DND-41 (cell line): ENCODE measurements around the gene CTIF.
"Not testable (repeated sequence)": the region's sequence is repeated elsewhere in the genome, so short reads cannot be mapped to it uniquely, and the experiment has no call there.

ENCODE experiments used
- ATAC-seq: fragments of 200-7000 bp; cut with Tn5 transposase; 3 replicates; pipeline ENCODE4 v1.9.1; 2021; ENCODE audit warnings: low read depth; ENCODE audit not compliant: insufficient read depth
- DNase-seq: peaks from one replicate; pipeline ENCODE4 v3.0.0-alpha.2; 2020
- H2AFZ ChIP-seq: 2 replicates; pipeline ENCODE4 v1.6.0; 2012; ENCODE audit warnings: low read depth, low read length
- H3K27ac ChIP-seq: 2 replicates; pipeline ENCODE4 v1.5.1; 2012; ENCODE audit warnings: low read length, inconsistent platforms
- H3K27me3 ChIP-seq: fragments of 200-600 bp; sonication (generic); 2 replicates; pipeline ENCODE4 v1.6.0; 2012; ENCODE audit warnings: low read length, mild to moderate bottlenecking, inconsistent platforms; ENCODE audit not compliant: insufficient read depth, poor library complexity
- H3K36me3 ChIP-seq: 2 replicates; pipeline ENCODE4 v1.5.1; 2012; ENCODE audit warnings: low read length, inconsistent platforms; ENCODE audit not compliant: insufficient read depth
- H3K4me1 ChIP-seq: 2 replicates; pipeline ENCODE4 v1.5.1; 2012; ENCODE audit warnings: mild to moderate bottlenecking, low read length; ENCODE audit not compliant: insufficient read depth
- H3K4me2 ChIP-seq: 2 replicates; pipeline ENCODE4 v1.6.0; 2012; ENCODE audit warnings: mild to moderate bottlenecking, moderate library complexity, low read length, inconsistent platforms; ENCODE audit not compliant: insufficient read depth
- H3K4me3 ChIP-seq, 2 experiments: fragments of 200-600 bp in 1 of 2; shearing (Covaris generic) in 1 of 2; 2 replicates each; pipeline ENCODE4 v1.5.1; 2012 to 2016; ENCODE audit warnings: inconsistent platforms in 2 of 2, low read length in 2 of 2, mild to moderate bottlenecking in 2 of 2, low read depth in 1 of 2, moderate library complexity in 1 of 2
- H3K79me2 ChIP-seq: 2 replicates; pipeline ENCODE4 v1.6.0; 2012; ENCODE audit warnings: low read length, inconsistent platforms; ENCODE audit not compliant: insufficient read depth
- H3K9ac ChIP-seq: 2 replicates; pipeline ENCODE4 v1.6.0; 2012; ENCODE audit warnings: low read depth, mild to moderate bottlenecking, inconsistent platforms, low read length, moderate library complexity
- H3K9me3 ChIP-seq: 2 replicates; pipeline ENCODE4 v1.5.1; 2012; ENCODE audit warnings: low read length, moderate library complexity, mild to moderate bottlenecking, inconsistent platforms; ENCODE audit not compliant: insufficient read depth, severe bottlenecking
- H4K20me1 ChIP-seq: 2 replicates; pipeline ENCODE4 v1.6.0; 2012; ENCODE audit warnings: low read length; ENCODE audit not compliant: insufficient read depth
- CTCF ChIP-seq: IDR thresholded peaks from 2 replicates; pipeline ENCODE4 v1.5.1; 2012; ENCODE audit warnings: borderline replicate concordance, low read length, moderate library complexity, mild to moderate bottlenecking; ENCODE audit not compliant: poor library complexity, severe bottlenecking; ENCODE audit errors: extremely low read depth
- EZH2 ChIP-seq: IDR thresholded peaks from 3 replicates; pipeline ENCODE4 v1.6.1; 2012; ENCODE audit warnings: borderline replicate concordance, low read depth, mild to moderate bottlenecking, moderate library complexity, low read length, inconsistent platforms; ENCODE audit not compliant: severe bottlenecking

CTIF gene

GRCh38 chr18:48868468-48869466 is 329.9 kb downstream of the CTIF start:
- no peak for TF ChIP-seq CTCF
- no peak for TF ChIP-seq EZH2
- H3K4me1 ChIP-seq: no peaks in the 10 kb centered on the region
- H2AFZ ChIP-seq: no peak overlapping the region
- no peaks in the 10 kb centered on the region for H3K27me3 ChIP-seq
- H3K4me3 ChIP-seq: no peak overlapping the region
- H3K27ac ChIP-seq: no peak overlapping the region
- H3K36me3 ChIP-seq: no peaks in the 10 kb centered on the region
- H3K4me2 ChIP-seq: no peak overlapping the region
- no peaks in the 10 kb centered on the region for H4K20me1 ChIP-seq
- DNase-seq: no peak
- no peaks in the 10 kb centered on the region for H3K79me2 ChIP-seq
- H3K9ac ChIP-seq: no peak overlapping the region
- no peak for ATAC-seq
- no peaks in the 10 kb centered on the region for H3K9me3 ChIP-seq

DNA sequence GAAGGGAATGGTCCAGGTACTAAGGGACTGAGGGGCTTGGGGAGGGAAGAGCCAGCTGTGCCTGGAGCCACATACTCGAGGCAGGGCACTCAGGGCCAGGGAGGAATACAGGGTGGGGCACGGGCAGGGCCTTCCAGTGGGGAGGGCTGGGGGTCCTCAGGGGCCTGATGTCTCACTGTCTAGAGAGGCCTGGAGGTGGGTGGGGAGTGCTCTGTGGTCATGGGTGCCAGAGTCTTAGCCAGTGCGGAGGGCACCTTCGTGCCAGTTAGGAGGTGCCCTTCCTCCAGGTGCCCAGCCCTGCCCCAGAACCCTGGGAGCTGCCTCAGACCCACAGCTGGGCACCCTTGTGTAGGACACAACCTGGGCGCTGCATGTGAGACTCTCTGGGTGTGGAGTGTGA is 330.8 kb downstream of the CTIF start:
- no peaks in the 10 kb centered on the region for H3K27me3 ChIP-seq
- no peaks in the 10 kb centered on the region for H3K36me3 ChIP-seq
- no peak for TF ChIP-seq EZH2
- no peak for TF ChIP-seq CTCF
- H4K20me1 ChIP-seq: no peaks in the 10 kb centered on the region
- no peak overlapping the region for H3K9ac ChIP-seq
- ATAC-seq (no peak), DNase-seq (no peak)
- H2AFZ ChIP-seq: no peak overlapping the region
- H3K4me1 ChIP-seq: no peaks in the 10 kb centered on the region
- H3K4me3 ChIP-seq: no peak overlapping the region
- H3K79me2 ChIP-seq: no peaks in the 10 kb centered on the region
- H3K9me3 ChIP-seq: no peaks in the 10 kb centered on the region
- H3K27ac ChIP-seq: no peak overlapping the region
- H3K4me2 ChIP-seq: no peak overlapping the region

GRCh38 chr18:48870926-48871325 is 332.1 kb downstream of the CTIF start:
- not testable (repeated sequence) for H3K4me2 ChIP-seq, H3K27me3 ChIP-seq, H3K4me3 ChIP-seq, H3K9me3 ChIP-seq, ATAC-seq, H4K20me1 ChIP-seq, H2AFZ ChIP-seq, H3K27ac ChIP-seq, H3K4me1 ChIP-seq, DNase-seq, H3K79me2 ChIP-seq, H3K36me3 ChIP-seq, H3K9ac ChIP-seq

DNA sequence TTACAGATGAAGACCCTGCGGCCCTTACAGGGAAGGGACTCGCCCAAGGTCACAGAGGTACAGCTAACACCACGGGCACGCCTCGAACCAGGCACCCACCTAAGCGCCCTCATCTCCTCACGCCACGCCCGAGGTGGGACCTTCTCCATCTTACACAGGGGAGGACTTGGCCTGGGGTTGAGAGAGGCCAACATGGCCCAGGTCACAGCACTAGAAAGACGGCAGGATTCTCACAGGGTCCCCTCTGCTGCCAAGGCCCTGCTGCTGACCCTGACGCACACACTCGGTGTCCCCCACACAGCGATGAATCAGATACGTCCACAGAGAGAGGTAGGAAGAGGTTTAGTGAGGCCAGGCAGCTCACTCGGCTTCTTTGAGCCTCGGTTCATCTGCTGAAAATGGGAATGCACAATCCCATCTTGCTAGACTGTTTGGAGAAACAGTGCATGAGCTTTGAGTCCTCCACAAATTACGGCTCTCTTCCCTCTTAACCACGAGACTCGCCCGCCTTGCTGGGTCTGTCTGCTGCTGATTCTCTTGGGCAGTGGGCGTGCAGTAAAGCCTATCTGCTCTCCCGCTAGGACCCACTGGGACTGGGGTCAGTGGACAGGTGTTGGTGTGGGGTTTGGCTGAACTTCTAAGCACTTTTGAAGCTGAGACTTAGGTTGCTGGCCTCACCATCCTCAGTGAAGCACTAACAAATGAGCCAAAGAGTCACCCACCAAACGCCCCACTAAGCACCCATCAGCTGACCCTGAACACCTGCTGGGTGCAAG is 332.7 kb downstream of the CTIF start:
- Histone ChIP-seq H3K27me3 (no peaks in the 10 kb centered on the region), H3K79me2 (no peaks in the 10 kb centered on the region), H3K4me2 (no peak overlapping the region), H4K20me1 (no peaks in the 10 kb centered on the region), H2AFZ (no peak overlapping the region), H3K9ac (no peak overlapping the region), H3K4me3 (no peak overlapping the region), H3K4me1 (no peaks in the 10 kb centered on the region), H3K36me3 (no peaks in the 10 kb centered on the region), H3K27ac (no peak overlapping the region), H3K9me3 (no peaks in the 10 kb centered on the region)
- DNase-seq (no peak), ATAC-seq (no peak)
- TF ChIP-seq EZH2 (no peak), CTCF (no peak)
